ENCODE data around the gene KCNN3.

KCNN3 gene

DNA sequence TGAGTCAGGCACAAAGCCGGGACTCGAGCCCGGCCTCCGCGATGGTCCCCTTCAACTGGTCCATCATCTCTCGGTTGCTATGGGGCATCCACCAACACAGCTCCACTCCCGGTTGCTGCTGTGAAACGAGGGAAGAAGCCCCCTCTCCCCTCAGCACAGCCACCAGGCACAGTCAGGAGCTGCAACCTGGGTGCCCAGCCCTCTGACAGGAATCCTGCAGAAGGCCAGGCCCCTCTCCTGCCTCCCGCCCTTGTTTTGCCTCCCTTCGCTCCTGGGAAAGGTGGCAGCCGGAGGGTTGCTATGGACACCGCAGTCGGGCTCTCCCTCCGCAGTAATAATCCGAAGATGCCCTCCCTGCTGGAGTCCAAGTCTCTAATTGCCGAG lies 8.9 kb upstream of the KCNN3 start:
- DNase-seq: no peak

DNA sequence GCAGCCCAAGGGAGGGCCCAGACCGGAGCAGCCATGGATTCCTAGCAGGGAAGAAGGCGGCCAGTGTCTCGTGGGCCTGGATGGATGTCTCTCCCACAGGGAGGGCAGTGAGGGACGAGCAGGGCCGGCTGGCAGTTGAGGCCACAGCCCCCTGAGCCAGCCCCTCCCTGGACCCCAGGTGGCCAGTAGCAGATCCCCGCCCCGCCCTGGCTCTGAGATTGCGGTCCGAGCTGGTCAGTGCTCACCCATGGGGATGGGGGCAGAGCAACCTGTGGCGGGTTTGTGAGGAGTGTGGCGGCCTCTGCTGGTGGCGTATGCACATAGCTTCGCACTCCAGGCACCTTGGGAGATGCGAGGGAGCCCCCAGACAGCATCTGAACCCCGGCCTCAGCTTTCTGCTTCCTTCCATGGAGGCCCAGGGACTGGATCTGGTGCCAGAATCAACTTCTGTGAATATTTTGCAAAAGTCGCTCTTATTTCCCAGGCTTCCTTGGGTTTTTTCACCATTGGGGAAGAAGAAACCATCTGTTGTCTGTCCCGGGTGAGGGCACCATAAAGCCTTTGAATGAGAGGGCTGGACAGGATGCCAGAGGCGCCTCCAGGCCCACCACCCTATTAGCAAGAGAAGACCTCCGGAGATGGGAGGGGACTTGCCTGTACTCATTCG lies 8.4 kb upstream of the KCNN3 start:
- DNase-seq: peak; percentile 81

DNA sequence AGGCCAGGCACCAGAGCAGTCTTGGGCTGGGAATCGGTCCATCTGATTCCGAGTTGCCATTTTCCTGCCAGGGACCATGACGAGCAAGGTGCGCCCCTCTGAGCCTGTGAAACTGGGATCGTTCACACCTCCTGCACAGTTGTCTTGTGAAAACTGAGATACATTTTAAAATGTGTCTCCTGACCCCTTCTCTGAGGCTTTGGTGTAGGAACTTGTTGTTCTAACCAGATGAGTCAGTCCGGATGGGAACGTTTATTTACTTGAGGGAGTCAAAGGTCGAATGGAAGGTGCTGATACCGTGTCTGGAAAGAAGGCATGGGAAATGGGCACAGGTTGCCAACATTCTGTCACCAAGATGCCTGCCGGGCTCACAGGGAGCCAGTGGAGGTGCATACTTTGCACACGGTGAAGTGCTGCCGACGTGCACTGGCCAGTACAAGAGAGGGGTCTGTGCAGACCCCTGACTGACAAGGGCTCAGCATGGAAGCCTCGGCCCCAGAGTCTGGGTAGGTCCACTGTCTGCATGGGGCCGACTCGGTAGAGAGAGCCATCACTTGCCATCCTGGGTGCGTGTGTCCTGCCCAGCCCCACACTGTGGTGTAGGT lies 7.4 kb upstream of the KCNN3 start:
- no peak for DNase-seq

DNA sequence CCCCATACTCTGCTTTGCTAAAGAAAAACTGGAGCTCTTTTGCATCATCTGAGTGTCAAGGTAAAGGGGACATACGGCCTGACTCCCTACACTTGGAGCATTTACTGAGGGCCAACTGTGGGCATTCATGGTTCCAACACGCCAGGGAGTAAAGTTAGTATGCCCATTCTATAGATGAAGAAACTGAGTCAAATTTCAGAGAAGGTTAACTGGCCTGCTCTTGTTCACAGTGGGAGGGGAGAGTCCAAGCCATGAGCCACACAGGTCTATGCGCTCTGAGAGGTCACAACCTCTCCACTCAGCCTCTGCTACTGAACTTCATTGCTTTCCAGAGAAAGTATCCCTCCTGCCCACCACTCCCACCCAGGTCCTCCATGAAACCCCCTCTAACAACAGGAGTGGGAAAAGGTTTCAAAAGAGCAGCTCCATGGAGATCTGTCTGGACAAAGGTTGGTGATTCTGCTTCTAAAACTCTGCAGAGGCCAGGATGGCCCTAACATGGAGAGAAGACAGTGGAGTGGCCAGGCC lies 6.8 kb upstream of the KCNN3 start:
- DNase-seq: no peak

DNA sequence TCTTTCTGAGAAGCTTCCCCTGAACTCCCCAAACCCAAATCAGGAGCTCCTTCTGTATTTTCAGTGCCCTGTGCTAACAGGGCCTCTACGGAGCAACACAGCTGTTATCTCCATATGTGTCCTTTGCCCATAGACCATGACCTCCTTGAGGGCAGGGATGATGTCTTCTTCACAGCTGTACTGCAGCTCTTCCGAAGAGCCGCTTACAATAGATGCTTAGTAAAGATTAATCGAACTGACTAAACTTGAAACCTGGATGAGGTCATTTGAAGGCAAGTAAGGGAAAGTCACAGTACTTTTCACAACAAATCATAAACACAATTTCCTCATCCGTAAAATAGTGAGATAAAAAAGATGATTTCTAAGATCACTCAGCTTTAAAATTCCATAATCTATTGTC lies 4.4 kb upstream of the KCNN3 start:
- no peak for DNase-seq

DNA sequence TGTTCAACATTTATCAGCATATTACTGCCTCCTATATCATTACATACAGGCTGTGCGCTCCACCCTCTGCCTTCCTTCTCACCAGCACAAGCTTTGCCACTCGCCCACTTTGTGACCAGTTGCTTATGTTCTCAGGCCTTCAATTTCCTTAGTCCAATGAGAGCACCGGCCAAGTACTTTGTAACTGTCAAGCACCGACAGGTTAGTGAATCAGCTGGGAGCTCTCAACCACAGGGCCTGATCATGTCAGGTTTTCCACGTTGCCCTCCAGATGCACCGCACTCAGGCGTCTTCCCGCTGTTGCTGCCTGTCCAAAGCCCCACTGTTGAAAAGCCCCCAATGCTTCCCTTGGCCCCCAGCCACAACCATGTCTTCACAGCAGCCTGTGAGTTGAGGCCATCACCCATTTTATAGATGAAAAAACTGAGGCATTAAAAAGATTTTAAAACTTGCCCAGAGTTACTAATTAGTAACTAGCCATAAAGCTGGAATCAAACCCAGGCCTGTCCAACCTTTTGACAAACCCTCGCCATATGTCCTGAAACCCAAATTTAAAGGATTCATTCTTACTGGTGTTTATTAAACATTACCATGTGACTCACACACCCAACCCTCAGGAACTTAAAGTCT lies 3.4 kb upstream of the KCNN3 start:
- peak; percentile 11 for DNase-seq

DNA sequence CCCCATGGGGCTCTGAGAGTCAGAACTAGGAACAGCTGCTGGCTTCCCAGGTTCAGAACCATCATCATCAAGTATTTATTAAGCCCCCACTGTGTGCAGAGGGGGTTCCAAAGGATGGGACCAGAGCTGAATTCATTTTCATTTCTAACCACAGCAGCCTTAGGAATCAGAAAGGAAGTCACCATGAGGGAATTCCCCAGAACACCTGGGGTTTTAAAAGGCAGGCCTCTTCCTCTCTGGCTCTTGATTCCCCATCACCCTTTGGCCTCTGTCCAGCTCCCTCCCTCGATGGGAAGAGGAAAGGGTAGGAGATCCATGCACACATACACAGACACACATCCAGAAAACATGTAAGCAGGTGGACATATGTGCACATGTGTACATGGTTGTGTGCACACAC lies 1.3 kb upstream of the KCNN3 start:
- peak; percentile 18 for DNase-seq

DNA sequence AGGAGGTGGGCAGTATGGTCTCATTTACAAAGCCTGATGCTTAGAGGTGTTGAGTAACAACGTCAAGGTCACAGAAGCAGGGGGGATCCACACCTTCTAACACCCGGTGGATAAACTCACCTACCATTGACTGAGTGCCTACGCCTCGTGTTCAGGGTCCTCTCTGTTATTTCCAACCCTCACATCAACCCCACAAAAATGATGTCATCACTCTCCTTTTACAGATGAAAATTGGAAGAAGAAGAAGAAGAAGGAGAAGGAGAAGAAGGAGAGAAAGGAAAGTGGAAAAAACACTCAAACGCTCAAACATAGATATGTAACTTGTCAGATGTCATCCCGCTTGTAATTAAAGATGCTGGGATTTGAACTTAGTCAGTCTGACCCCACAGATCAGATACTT lies 653 bp upstream of the KCNN3 start:
- no peak for DNase-seq

DNA sequence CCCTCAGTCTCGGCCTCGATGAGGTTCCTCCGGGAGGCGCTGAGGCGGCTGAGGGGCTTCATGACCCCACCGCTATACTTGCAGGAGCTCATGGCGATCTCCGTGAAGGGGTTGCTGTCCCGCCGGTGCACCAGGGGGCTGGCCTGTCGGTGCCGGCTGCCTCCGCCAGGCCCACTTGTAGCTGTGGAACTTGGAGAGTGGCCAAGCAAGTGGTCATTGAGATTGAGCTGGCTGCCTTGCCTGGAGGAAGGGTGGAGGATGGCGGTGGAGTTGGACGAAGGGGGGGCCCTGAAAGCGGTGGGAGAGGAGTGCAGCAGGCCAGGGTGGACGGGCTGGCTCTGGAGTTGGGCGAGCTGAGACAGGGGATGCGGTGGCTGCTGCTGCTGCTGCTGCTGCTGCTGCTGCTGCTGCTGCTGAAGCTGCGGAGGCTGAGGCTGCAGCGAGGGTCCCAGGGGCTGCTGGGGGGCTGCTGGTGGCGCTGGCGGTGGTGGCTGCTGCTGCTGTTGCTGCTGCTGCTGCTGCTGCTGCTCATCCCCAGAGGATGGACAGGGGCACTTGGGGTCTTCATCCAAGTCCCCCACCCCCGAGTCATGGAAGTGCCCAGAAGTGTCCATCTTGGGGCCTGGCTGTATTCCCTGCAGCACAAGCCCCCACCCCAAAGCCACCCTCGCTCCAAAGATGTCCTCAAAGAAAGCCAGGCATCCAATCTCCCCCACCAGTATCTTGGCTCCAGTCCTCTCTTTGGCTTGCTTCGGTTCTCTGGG lies 548 bp downstream of the KCNN3 start:
- DNase-seq: peak; percentile 81

DNA sequence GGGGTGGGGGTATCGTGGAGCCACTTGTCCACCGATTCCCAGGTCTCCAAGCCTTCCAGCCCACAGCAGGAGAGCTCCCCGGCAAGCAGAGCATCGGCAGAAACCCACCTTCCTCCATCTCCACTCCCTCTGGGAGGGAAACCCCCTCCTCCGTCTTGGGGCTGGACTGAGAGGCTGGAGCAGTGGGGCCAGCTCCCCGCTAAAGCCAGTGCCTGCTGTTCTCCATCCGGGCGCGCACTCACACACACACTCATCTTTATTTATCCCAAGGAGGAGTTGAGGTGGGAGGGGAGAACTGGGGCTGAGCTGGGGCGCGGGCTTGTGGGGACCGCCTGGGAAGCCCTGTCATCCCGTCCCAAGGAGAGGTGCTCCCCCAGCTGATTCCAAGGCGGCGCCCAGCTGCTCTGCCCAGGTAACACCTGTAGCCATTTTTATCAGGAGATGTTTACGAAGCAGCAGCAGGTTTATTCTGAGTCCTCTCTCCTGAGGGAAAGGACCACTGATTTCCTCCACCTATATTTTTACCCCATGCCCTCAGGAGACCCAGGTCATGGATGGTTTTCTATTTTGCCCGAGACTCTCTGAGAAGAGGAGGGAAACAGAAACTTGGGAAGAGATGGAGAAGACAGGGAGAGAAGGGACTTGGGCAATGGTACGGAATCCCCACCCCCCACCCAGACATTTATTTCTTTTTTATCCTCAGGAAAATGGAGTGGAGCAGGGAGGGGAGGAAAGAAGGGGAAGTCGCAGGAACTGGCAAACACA lies 2.1 kb downstream of the KCNN3 start:
- DNase-seq: peak; percentile 24

DNA sequence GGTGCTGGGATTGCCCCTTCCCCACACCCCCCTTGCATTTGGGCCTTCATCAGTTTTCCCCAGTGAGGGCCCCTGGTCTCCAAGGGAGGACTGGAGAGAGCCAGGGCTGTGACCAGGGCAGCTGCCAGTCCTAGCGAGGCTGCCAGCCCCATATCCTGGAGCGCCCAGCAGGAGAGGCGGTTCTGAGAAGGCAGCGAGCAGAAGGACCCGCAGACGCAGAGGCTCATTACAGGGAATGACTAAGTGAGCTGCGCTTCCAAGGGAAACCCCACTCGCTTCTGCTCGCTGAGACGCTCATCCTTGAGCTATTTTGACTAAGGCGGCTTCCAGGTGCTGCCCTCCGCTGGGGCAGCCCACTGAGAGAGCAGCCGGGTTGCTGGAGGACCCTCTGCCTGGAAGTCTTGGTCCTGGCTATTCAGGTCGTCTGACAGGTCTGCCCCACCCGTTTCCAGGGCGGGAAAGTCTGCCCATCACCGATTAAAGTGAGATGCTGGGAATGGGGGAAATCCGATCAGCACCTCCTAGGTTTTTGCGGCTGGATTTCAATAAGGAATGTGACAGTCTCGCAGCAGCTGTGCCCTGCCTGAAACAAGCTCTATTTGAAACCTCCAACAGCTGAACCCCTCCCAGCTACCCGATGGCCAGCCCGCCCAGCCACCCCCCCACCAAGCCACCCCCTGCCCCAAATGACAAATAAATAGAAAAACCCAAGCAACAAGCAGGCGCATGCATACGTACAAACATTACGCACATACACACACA lies 2.8 kb downstream of the KCNN3 start:
- DNase-seq: peak; percentile 62

DNA sequence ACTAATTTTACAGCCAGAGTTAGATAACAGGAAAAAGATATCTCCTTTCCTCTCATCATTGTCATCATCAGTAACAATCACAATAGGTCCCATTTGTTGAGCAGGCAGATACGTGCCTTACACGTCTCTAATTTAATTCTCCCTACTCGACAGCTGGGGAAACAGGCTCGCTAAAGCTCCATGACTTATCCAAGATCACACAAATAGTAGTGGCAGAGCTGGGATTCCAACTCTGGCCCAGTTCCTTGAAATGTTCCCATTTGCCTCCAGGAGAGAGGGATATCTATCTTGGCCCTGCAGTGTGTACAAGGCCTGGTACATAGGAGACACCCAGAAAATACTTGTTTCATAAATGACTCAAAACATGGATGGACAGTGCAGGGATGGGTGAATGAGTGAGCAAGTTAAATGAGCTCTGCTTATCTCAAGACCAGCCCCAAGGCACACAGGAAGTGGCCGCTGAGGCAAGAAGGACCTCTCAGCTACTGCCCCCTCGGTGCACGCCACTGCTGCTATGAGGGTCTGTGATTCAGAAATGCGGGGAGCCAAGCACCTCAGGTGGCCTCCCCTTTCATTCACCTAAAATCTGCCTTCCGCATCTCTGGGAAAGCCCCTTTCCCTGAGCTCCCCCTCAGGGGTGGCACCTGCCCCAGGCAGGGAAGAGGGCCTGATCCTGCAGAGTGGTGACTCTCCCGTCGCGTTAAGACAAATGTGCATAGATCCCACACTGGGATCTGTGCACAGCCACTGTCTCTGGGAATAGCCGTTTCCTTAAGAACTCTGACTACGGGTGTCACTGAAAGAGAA lies 3.6 kb downstream of the KCNN3 start:
- no peak for DNase-seq

DNA sequence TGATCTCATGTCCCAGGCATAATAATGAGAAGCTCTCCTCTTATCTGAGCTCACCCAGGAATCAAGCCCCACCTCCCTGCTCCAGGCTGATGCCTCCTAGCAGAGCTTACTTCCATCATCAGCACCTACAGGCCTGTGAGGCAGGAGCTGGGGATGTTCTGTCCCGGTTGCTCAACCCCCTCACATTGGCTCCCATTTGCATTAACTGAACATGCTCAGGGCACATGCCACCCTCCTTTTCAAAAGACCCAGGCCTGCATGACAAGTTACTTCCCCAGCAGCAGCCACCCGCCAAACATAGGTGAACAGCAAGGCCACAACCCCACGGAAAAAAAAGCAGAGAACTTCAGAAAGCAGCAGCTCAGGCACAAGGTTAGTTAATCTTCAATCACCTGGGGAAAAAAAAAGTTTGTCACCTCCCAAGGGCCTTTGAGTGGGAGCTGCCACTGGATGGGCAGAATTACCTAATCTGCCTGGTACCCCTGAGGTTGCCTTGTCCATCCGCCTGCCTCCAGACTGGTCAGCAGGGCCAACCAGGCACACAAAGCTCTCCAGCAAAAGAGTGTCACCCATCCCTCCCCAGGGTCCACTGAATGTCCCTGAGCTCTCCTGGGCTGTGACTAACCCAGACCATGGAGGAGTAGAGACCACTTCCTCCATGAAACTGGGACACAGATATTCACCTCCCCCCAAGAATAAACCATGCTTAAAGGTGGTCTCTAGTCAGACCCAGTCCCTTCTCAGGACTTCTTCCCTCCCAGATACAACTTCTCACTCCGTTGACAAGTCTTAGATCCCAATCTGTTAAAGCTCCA lies 4.4 kb downstream of the KCNN3 start:
- DNase-seq: no peak

DNA sequence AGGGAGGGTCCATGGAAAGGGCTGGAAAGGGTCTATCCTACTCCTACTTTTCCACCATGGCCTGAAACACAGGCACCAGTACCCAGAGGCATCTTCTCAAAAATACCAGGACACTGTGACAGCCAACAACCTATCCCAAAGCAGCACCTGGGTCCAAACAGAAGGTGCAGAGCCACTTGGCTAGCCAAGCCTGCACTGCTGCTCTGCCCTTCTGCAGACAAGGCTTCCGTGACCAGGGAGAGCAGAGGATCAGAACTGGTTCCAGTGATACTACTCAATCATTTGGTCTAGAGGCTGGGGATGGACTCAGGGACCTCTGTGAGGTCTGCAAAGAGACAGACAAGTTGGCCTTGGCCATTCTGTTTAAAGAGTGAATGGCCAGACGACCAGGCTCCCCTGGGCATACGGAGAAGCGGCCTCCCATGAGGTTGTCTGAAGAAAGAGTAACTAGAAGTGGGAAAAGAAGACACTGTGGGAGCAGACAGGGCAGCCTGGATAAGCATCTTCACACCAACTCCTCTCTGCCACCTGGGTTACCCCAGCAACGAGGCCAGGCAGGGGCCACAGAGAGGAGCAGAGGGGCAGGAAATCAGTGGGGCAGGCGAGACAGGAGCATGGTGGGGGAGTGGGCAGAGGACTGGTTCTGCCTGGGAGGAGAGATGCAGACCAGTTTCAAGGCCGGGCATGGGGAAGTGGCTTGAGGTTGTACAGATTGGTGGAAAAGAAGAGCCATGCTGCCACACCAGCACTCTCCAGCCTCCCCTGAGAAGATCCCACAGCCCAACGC lies 5.7 kb downstream of the KCNN3 start:
- DNase-seq: no peak

DNA sequence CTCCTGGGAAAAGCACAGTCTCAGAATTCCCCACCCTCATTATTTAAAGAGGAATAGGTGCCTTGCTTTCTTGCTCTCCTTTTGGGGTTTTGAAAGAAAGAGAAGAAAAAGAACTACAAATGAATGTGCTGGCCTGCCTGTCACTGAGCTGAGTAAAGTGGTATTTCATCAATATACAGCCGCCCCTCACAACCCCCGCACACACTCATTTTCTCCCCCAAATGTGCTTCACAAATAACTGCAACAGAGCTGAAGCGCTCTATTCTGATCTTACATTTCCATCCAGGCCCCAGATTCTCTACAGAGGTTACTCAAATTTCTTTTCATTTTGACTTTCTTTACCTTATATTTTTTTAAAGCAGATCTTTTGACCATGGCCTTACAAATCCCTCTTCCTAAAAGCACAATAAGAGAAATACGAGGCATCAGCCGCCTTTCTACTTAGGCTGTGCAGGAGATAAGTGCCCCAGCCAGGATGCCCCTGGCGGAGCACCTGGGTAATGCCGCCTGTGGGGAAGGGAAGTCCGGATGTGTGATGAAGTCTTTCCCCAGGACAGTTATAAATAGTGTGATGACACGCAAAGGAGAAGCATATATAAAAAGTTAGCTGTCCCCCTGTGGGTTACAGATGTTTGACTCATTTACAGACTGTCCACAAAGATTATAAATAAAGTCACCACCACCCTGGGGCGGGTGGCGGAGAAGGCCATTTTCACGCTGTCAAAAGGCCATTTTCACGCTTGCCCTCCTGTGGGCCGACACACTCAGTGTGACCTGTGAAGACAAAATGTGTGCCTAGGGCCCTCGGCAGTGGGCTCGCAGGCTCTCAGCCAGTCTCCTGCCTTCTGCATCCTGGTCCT lies 6.5 kb downstream of the KCNN3 start:
- no peak for DNase-seq

DNA sequence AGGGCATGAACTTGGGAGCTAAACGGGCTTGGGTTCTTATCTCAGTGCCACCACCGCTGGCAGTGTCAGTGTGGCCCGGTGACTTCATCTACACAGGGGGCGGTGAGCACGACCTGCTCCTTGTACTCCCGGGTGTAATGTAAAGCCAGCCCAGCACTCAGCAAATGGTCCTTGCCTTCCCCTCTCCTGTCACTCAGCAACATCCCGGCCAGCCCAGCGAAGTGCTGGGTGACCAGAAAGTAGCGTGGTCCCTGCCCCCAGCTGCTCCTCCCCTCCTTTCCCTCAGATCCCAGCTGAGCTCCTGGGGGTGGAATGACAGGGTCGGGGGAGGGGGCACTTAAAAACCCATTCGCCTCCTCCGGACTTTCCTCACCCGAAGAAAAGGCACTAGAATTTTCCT lies 7.2 kb downstream of the KCNN3 start:
- no peak for DNase-seq

DNA sequence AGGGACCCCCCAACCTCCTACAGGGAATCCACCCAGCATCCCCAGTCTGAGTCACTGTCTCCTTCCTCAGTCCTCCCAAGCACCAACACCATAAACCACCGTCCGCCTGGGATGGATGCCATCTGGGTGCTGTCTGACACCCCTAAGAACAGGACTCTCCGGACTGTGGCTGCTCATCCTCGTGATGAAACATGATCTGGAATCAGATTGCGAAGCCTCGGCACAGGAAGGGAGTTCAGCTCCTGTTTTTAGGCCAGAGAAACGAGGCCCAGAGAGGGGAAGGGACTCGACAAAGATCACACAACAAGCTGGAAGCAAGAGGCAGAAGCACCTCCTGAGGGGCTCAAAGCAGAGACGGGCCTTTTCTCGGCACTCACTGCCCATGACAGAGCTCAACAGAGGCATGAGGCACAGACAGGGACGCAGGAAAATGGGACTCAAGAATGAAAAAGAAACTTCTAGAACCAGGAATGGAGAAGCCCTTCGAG lies 8.4 kb downstream of the KCNN3 start:
- no peak for DNase-seq
